GM19043 (cell line): Measurements from ENCODE around the gene TMEM252.
A peak's percentile ranks its signal among the peaks of the same experiment; 100 is the strongest.

ENCODE experiments used
- ATAC-seq: cut with Tn5 transposase; IDR thresholded peaks from one replicate; pipeline ENCODE4 v1.9.1; 2021; ENCODE audit warnings: low read depth; ENCODE audit not compliant: unreplicated experiment

TMEM252 gene

DNA sequence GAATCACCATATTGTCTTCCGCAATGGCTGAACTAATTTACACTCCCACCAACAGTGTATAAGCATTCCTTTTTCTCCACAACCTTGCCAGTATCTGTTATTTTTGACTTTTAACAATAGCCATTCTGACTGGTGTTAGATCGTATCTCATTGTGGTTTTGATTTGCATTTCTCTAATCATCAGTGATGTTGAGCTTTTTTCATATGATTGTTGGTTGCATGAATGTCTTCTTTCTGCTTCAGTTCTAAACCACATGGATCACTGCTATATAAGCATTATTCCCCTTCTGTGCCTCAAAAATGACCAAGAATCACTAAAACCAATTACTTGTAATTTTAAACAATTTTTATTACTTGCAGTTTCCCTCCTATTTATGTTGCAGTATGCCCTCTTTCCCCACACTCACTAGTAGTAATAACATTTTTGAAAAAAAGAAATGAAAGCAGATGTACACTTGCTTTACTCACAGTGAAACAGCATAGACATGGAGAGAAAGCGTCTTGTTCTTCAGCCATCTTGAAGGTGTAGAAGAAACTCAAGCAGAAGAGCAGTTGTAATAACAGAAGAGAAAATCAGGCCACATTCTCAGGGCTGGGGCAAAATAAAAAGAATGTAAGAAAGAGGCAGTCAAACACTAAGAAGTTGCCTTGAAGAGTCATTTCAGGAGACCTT, 4.5 kb upstream of the TMEM252 start:
- peak; percentile 32 for ATAC-seq

DNA sequence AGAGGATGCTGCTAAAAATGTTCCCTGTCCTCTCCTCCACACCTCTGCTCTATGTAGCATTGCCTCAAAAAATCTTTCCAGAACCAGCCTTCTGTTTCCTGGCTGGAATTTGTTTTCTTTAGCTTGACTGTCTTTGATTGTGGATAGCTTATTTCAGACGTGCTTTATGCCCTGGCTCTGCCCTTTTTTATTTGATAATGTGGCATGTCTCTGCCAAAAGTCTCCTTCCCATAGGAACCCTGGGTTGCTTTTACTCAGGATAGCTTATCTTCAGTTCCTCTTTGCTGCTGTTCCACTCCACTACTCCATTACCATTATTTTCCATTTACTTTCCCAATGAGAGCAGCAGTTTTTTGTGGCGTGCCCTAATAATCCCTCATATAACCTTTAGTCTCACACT, 885 bp upstream of the TMEM252 start:
- no peak for ATAC-seq

DNA sequence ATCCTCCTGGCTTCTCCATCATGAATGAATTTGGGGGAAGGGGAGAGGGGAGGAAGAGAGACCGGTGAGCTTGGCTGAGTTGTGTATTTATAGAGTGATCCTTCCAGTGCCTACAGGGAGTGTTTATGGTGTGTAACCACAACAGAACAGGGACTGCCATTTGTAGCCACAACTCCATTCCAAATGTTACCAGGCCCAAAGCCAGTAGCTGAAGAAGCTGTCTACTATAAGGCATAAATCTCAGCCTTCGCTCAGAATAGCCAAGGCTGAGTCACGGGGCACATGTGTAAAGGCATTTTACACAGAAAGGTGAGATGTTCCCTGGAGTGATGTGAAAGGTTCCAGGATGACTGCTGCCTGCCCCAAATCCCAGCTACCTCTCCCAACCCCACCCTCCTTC, 2.5 kb downstream of the TMEM252 start:
- no peak for ATAC-seq

DNA sequence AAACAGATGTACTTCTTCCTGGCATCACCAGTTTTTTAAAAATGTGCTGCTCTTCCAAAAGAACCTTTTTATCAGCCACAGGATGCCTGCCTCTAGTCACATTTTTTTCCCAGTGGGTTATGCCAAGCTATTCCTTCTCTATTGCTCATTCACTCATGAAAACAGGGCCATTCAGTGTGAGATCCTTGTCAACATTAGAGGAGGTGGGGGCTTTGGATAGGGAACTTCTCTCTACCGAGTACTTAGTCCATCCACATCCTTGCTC, 3.1 kb downstream of the TMEM252 start:
- no peak for ATAC-seq

DNA sequence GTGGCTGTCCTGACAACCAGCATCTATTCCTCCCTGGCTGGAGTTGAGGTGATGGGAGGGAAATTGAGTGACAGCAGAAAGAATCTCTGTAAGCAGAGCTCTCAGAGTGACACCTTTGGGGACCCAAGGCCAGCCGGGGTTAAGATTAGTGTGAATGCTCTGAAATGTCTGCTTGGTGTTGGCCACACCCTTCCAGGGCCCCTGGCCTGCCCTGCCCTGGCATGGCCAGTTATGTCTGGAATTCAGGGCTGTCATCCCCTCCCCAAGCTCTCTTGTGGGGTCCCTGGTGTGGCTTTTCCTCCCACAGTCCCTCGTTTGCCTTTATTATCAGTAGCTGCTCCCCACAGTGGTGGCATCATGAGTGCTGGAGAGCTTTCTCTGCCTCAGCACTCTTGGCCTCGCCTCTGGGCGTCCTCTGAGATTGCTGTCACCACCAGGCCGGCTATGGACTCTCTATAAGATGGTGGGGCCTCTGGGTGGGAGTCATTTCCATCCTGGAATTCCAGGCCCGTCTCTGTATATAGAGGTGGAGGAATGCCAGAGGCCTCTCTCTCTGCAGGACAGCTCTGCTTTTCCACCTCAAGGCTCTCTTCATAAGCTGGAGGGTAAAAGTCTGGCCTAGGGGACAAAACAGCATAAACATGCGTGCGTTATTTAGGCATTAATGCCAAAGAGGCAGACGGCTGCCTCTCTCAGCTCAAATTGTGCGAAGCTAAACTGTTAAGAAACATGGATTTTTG, 3.6 kb downstream of the TMEM252 start:
- no peak for ATAC-seq

DNA sequence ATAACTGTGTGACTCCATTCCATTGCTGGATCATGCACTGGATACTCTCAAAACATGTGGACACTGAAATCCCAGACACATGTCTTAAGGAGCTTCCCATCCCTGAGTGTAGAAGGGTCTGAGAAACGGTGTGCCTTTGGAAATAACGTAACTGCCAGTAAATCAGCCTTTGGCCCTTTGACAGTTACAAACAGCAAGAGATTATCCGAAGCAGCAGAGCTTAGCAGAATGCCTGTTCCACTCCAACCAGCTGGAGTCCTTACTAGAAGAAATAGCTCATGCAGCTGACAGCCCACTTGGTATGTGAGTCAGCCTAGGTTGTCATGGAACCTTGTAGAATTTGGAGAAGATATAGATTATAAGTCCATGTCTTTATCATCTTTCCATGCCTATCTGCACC, 7.0 kb downstream of the TMEM252 start:
- no peak for ATAC-seq

DNA sequence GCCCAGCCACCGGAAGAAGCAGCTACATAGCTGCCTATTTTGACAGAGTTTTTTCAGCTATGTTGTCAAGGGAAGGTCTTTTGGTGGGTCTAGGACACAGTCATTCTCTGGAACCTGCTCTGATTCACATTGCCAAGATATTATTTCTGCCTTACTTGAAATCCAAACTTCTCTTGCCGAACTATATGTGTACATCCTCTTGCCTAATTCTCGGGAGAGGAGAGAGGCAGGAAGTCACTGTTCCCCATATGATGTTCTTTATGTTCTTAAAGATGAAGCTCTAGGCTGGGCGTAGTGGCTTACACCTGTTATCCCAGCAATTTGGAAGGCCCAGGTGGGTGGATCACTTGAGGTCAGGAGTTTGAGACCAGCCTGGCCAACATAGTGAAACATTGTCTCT, 8.6 kb downstream of the TMEM252 start:
- ATAC-seq = no peak

DNA sequence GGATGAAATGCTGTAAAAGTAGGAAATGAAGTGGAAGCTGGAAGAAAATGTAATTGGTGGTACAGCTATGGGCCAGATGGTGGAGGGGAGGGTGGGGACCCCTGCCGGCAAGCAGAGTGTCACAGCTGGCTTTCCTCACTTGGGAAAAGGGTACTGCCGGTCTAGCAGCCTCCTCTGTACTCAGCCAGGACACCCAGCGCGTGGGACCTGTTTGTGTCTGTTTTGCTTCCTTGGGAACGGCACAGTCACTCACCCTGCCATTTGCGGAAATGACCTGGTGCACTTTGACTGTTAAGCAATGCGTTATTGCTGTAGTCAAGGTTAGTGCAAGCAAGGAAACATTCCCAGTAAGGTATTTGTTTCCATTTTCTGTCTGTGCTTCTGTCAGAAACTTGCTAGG, 10.1 kb downstream of the TMEM252 start:
- ATAC-seq = no peak

DNA sequence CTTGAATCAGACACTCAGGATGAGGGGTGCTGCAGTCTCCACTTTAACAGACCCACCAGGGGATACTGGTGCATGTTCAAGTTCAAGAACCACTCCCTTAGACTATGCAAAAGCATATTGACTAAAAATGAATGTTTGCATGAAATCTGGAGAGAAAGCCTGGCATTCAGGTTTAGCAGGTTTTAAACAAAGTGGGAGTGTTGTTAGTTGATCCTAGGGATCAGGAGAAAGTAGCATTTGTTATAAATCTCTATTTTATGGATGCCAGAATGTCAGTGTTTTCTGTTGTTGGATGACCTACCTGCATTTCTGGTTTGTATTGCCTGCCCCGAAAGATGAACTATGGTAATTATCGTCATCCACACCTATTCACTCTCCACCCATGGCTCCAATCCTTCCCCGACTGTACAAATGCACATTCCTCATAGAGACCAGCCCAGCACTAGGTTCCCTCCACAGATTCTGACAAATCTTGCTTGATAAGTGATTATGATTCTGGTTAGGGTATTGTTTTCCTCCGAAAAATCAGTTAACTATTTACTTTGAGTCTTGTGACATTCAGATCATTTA, 17.2 kb downstream of the TMEM252 start:
- no peak for ATAC-seq

DNA sequence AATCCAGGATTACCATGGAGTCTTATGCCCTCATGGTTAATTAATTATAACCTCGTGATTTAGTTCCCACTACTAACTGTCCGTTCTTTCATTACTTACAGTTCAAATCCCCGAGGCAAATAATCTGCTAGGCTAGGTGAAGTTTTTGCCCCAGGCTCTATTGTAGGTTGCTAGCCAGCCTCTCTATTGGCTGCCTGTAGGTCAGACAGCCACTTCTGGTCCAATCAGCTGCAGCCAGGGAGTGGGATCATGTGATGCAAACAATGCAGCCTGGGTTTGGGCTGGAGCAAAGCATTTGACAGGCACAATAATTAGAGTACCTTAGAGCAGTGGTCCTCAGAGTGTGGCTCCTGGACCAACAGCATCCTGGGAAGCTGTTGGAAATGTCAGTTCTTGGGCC, 17.7 kb downstream of the TMEM252 start:
- no peak for ATAC-seq

DNA sequence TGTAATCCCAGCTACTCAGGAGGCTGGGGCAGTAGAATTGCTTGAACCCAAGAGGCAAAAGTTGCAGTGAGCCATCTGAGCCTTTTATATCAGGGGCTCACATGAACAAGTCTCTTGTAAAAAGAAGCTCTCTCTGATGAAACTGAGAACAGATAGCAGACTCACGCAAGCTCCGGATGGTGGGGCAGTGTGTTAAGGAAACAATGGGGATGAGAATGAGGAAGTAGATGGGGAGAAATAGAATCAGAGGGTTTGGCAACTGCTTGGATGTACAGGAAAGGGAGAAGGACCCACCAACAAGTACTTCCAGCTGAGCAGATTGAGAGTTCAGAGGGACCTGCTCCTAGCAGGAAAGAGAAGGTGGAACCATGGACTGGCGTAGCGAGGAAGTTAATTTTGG, 18.6 kb downstream of the TMEM252 start:
- no peak for ATAC-seq

DNA sequence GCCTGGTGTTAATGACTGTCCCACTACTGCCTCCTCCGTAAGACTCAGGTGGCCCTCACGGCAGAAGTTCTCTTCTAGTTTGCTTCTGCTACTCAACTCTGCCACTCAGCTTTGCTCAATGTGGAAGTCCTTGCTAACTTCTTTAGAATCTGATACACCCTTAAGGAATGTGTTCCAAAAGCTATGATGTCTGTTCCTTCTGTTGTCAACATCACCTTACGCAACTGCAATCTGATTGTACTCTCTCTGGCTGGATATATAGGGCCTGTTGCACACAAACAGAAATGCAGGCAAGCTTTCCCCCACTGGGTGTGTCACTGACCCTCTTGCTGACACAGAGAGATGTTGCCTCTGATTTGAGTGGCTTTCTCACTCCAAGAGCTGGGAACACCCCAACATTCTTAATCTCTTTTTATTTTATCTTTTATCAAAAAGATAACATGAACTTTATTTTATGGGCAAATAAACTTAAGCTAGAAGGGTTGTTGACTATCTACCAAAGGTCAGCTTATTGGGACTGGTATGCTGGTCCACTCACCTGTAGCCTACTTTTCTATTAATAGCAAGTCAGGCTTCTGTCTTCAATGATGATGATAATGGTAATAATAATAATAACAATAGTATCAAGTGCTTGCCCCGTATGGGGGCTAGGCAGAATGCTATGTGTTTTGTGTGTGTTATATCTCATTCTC, 25.2 kb downstream of the TMEM252 start:
- ATAC-seq = no peak

DNA sequence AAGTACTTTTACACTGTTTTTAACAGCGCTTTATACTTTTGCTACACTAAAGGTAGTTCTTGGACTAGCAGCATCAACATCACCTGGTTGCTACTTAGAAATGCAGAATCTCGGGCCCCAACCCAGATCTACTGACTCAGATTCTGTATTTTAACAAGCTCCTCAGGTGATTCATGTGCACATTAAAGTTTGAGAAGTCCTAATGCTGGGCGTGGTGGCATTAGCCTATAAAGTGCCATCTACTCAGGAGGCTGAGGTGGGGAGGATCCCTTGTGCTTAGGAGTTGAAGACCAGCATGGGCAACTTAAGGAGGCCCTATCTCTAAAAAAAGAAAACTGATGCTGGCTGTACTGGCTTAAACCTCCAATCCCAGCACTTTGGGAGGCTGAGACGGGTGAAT, 26.7 kb downstream of the TMEM252 start:
- ATAC-seq = no peak

DNA sequence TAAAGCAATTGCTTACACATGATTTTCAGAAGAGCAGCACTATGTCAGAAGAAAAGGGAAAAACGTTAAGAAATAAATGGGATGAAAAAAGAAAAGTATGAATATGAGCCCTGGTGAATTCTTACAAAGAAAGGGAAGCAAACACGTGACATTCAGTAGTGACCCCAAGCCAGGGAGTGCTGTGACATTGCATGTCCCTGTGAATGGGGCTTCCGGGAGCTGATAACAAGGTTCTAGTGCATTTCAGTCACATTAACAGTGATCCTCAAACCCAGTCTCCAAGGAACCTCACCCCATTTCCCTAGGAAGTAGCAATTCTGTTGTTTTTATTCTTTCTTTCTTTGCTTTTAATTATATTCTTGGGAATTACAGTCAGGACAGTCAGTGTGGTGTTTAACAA, 27.3 kb downstream of the TMEM252 start:
- no peak for ATAC-seq

DNA sequence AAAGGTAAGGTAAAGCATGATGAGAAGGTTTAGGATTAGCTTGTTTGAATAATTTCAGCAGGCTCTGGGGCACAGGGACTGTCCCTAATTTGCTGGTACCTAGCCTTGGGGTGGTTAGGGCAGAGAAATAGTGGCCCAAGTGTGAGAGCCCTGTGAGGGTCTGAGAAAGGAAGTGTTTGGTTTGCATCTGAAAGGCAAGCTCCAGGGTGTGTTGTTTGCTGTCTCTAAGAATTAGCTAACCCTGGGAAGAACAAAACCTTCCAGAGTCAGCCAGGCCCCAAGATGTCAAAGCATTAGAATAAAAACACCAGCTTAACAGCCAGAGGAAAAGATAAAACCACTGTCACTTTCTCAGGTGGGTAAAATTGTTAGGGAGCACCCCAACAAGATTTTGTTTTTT, 31.0 kb downstream of the TMEM252 start:
- no peak for ATAC-seq

DNA sequence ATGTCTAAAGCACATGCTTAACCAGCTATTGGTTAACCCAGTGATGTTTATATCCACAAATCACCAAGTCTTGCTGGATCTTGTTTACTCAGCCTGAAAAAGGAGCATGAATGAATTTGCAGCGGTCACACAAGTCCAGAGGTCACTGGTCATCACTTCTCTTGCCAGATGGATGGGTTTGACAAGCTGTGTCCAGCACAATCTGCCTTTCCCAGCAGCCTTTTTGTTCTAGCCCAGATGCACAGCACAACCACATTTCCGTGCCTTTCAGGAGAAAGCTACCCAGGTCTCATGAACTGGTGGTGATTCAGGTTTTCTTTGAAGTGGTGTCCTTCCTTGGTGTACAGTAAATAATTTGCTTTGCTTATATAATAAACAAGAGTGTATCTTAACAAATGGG, 32.1 kb downstream of the TMEM252 start:
- ATAC-seq = no peak

DNA sequence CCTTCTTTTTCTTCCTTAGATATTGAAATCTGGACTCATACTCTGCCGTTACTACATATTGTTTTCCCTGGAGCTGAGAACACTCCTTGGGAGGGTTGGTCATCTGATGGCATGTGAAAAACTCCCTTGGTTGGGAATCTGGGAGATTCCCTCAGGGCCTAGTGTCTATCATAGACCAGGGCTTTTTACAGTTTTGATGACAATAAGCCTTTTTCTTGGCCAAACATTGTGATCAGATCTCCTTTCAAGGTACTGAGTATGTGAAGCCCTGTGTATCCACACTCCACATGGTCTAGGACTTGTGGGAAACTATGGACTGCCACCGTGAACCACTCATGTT, 32.9 kb downstream of the TMEM252 start:
- no peak for ATAC-seq

DNA sequence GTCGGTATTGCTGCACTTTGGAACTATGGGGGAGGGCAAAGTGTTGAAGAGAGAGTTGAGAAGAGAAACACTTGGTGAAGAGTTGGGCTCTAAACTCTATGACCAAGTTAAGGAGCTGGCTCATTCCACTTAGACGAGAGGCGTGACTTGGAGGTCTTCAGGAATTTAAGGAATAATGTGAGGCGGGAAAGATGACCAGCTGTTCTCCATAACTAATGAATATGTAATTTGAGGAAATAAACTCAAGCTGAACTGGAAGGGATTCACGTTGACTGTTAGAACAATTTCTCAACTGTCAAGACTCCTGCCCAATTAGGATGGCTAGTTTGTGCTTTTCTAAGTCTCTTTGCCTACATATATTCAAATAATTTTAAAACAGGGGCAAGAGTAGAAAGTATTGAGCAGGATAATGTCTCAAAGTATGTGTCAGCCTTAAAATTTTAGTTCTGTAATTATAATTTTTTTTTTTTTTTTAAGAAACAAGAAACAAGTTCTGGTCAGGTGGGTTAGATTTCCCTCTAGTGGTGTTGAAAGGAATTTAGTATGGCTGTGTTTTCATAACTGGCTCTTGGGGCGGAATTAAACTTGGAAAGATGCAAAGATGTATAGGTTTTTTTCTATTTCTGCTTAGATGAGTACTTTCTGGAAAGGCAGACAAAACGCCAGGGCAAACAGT, 33.4 kb downstream of the TMEM252 start:
- no peak for ATAC-seq

DNA sequence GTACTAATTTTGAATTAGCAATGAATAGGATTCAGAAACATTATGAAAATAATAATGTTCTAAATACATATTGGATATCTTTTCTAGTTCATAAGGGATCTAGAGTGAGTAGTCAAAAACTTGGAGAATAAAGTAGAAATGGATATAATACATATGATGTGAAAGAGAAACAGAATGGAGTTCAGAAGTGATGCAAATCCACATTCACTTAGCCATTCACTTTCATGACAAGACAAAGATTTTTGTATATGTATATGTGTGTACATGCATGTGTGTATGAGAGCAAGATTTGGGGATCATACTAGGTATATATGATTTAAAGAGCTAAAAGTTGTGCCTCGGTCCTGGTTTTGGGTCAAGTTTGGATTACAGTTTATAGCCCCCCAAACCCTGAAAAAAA, 34.1 kb downstream of the TMEM252 start:
- no peak for ATAC-seq

DNA sequence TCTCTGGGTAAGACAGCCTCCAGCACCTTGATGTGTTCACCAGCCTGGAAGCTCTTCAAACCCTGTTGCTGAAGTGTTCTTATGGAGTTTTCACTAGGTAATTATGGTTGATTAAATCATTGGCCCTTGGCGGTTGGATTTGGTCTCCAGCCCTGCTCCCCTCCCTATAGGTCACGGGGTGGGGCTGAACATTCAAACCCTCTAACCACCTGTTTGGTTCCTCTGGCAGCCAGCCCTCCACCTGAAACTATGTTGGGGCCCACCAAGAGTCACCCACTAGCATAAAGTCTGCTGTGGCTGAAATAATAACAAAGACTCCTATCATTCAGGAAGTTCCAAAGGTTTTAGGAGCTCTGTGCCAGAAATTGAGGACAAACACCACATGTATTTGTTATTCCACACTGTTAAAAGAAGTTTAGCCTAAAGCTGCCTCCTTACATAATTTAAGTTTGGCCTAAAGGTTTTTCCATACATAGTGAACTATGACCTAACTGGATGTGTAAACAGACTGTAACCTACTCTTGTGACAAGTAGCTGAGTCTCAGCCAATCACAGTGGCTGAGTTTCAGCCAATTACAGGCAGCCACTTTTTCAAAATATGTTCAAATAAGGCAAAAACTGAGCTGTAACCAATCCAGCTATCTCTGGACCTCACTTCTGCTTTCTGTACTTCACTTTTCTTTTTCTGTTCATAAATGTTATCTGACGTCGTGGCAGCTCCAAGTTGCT, 34.8 kb downstream of the TMEM252 start:
- no peak for ATAC-seq

DNA sequence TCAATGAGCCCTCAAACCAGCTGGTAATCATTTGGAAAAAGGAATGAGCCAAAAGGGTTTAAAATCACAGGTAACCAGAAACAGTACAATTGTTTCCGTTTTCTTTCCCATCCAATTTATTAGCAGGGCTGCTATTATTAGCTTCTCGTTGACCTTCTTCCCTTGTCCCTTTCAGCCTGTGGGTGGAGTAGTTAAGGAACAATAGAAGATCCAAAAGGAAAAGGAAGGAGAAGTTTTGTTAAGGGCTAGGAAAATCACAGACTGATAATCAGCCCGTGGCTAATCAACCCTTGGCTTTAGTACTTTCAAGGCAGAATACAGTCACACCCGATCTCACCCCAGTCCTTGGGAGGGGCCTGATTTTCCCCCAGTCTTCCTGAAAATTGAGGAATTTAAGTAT, 38.4 kb downstream of the TMEM252 start:
- ATAC-seq = no peak
